ENCODE data around the gene DYDC1. TPM values are rescaled to one million over a fixed set of nuclear protein-coding genes. Genes with fewer than 3 reads are reported as not detected.
A peak's percentile ranks its signal among the peaks of the same experiment; 100 is the strongest.
"Not testable (repeated sequence)": the region's sequence is repeated elsewhere in the genome, so short reads cannot be mapped to it uniquely, and the experiment has no call there.

Gene DYDC1
- total and polyA plus RNA-seq, 8 donors: not detected

DNA sequence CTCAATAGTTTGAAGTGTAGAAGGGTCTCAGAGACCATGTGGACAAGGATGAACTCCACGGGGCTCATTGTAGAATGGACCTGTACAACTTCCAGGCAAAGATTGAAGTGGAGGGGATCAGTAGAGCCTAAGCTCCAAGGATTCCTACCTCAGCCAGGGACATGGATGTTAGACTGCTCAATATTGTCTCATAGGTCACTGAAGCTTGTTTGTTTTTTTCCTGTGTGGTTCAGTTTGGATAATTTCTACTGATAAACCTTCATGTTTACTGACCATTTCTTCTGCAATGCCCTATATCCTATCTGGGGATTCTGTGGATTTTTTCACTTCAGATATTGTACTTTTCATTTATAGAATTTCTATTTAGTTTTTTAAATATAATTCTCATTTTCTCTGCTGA lies 9.0 kb upstream of the DYDC1 start:
- no peak overlapping the region for H3K4me3 ChIP-seq
- FAIRE-seq: no peak
- WGBS, 2 donors: 0 to 48% methylated on average over 1 of the region's 1 CpG

DNA sequence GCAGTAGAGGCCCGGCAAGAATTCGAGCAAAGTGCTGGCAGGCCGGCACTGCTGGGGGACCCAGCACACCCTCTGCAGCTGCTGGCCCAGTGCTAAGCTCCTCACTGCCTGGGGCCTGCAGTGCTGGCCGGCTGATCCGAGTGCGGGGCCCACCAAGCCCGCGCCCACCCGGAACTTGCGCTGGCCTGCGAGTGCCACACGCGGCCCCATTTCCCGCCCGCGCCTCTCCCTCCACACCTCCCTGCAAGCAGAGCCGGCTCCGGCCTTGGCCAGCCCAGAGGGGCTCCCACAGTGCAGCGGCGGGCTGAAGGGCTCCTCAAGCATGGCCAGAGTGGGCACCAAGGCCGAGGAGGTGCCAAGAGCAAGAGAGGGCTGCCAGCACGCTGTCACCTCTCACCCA lies 3.1 kb upstream of the DYDC1 start:
- FAIRE-seq (no peak), ATAC-seq (no peak), DNase-seq (peak in 1 of 6 donors; percentile 77)
- intact Hi-C loops (cut with DNase I): no loop called here
- no peak overlapping the region for H3K4me3 ChIP-seq
- no peaks in the 10 kb centered on the region for H3K9me3 ChIP-seq
- H3K27ac ChIP-seq: no peak overlapping the region
- no peaks in the 10 kb centered on the region for H3K4me1 ChIP-seq
- no peaks in the 10 kb centered on the region for H3K36me3 ChIP-seq
- H3K27me3 ChIP-seq: no peaks in the 10 kb centered on the region
- WGBS, 2 donors: 95 to 96% methylated on average over 22 of the region's 22 CpGs
- TF ChIP-seq, protein P1, sequence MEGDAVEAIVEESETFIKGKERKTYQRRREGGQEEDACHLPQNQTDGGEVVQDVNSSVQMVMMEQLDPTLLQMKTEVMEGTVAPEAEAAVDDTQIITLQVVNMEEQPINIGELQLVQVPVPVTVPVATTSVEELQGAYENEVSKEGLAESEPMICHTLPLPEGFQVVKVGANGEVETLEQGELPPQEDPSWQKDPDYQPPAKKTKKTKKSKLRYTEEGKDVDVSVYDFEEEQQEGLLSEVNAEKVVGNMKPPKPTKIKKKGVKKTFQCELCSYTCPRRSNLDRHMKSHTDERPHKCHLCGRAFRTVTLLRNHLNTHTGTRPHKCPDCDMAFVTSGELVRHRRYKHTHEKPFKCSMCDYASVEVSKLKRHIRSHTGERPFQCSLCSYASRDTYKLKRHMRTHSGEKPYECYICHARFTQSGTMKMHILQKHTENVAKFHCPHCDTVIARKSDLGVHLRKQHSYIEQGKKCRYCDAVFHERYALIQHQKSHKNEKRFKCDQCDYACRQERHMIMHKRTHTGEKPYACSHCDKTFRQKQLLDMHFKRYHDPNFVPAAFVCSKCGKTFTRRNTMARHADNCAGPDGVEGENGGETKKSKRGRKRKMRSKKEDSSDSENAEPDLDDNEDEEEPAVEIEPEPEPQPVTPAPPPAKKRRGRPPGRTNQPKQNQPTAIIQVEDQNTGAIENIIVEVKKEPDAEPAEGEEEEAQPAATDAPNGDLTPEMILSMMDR (IDR thresholded peaks at IDR 0.05): no peak

More for the DNA sequence above, 9.0 kb upstream of the DYDC1 start:
- DNase-seq (no peak), ATAC-seq (no peak)
- Histone ChIP-seq H3K36me3 (no peaks in the 10 kb centered on the region), H3K27ac (no peak overlapping the region), H3K9me3 (no peaks in the 10 kb centered on the region), H3K4me1 (no peaks in the 10 kb centered on the region), H3K27me3 (no peaks in the 10 kb centered on the region)
- TF ChIP-seq, protein P1 (IDR thresholded peaks at IDR 0.05): no peak
- intact Hi-C loops (cut with DNase I): no loop called here

DNA sequence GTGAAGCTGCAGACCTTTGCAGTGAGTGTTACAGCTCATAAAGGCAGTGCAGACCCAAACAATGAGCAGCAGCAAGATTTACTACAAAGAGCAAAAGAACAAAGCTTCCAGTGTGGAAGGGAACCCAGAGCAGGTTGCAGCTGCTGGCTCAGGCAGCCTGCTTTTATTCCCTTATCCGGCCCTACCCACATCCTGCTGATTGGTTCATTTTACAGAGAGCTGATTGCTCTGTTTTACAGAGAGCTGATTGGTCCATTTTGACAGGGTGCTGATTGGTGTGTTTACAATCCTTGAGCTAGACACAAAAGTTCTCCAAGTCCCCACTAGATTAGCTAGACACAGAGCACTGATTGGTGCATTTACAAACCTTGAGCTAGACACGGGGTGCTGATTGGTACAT lies 2.4 kb upstream of the DYDC1 start:
- H3K27ac ChIP-seq; ATAC-seq; H3K4me1 ChIP-seq; intact Hi-C loops (cut with DNase I); H3K36me3 ChIP-seq; FAIRE-seq; H3K27me3 ChIP-seq; H3K9me3 ChIP-seq; H3K4me3 ChIP-seq; DNase-seq: not testable (repeated sequence)
- WGBS, 2 donors: 38 to 76% methylated on average over 2 of the region's 2 CpGs

DNA sequence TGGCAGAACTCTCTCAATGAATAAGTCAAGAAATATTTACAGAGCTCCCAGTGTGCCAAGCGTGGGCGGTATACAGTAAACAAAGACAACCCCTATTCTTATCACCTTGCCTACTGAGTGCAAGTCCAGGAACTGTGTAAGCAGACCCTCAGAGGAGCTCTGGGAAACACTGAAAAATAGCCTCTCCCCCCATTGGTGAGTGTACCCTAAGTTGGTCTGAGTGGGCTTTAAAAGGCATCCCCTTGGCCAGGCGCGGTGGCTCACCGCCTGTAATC lies 1.2 kb upstream of the DYDC1 start:
- Histone ChIP-seq H3K4me1 (no peaks in the 10 kb centered on the region), H3K27me3 (no peaks in the 10 kb centered on the region), H3K9me3 (no peaks in the 10 kb centered on the region), H3K36me3 (no peaks in the 10 kb centered on the region), H3K27ac (no peak overlapping the region), H3K4me3 (no peak overlapping the region)
- WGBS, 2 donors: 74 to 76% methylated on average over 5 of the region's 5 CpGs
- TF ChIP-seq, protein P1 (IDR thresholded peaks at IDR 0.05): no peak
- no peak for DNase-seq
- no peak for ATAC-seq
- intact Hi-C loops (cut with DNase I): no loop called here
- FAIRE-seq: no peak

DNA sequence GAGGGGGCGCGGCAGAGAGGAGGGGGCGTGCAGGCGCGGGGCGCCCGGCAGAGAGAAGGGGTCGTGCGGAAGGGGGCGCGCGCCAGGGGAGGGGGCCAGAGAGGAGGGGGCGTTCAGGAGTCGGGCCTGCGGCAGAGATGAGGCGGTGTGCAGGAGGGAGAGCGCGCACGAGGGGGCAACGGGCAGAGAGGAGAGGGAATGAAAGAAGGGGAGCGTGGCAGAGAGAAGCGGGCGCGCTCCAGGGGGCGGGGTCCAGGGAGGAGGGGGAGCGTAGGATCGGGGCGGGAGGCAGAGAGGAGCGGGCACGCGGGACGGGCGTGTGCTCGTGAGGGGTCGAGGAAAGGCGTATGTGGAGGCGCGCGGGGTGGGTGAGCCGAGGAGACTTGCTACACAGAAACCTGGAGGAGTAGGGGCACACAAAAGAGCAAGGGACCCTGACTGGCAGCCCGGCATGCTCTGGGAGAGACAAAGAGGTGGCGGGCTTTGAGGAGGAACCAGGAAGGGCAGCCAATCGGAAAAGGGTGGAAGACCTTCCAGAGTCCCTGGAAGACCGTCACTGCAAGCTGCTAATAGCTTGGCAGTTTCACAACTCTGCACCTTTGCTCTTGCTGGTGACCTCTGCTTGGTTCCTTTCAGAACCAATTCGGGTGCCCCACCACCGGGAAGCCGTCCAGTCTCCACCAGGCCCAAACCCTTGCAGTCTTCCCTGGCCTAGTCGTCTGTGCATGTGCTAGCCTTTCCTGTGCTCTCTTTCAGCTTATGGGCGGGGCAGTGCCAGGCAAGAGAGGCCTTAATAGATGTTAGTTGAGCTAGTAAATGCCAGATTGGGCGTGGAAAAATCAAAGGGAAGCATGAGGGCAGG lies 665 bp upstream of the DYDC1 start:
- FAIRE-seq (no peak), DNase-seq (peak in 4 of 6 donors; percentile 20 to 59 (median 38)), ATAC-seq (peak; percentile 38 to 64 (median 50))
- no peaks in the 10 kb centered on the region for H3K4me1 ChIP-seq
- no peaks in the 10 kb centered on the region for H3K9me3 ChIP-seq
- peak overlapping the region; percentile 3 to 43 (median 26) for H3K4me3 ChIP-seq
- TF ChIP-seq, protein P1 (IDR thresholded peaks at IDR 0.05): no peak
- H3K27ac ChIP-seq: no peak overlapping the region
- no peaks in the 10 kb centered on the region for H3K27me3 ChIP-seq
- intact Hi-C loops (cut with DNase I): no loop called here
- H3K36me3 ChIP-seq: no peaks in the 10 kb centered on the region
- 18 to 20% methylated on average over 37 to 50 of the region's 50 CpGs for WGBS, 2 donors
